Measurements from ENCODE around the gene KRTAP10-10. TPM values are rescaled to one million over a fixed set of nuclear protein-coding genes. Genes with fewer than 3 reads are reported as not detected.
A peak's percentile ranks its signal among the peaks of the same experiment; 100 is the strongest.
"Not testable (repeated sequence)": the region's sequence is repeated elsewhere in the genome, so short reads cannot be mapped to it uniquely, and the experiment has no call there.

Gene KRTAP10-10
- total and polyA plus RNA-seq, 5 donors from 2014 or later: not detected

DNA sequence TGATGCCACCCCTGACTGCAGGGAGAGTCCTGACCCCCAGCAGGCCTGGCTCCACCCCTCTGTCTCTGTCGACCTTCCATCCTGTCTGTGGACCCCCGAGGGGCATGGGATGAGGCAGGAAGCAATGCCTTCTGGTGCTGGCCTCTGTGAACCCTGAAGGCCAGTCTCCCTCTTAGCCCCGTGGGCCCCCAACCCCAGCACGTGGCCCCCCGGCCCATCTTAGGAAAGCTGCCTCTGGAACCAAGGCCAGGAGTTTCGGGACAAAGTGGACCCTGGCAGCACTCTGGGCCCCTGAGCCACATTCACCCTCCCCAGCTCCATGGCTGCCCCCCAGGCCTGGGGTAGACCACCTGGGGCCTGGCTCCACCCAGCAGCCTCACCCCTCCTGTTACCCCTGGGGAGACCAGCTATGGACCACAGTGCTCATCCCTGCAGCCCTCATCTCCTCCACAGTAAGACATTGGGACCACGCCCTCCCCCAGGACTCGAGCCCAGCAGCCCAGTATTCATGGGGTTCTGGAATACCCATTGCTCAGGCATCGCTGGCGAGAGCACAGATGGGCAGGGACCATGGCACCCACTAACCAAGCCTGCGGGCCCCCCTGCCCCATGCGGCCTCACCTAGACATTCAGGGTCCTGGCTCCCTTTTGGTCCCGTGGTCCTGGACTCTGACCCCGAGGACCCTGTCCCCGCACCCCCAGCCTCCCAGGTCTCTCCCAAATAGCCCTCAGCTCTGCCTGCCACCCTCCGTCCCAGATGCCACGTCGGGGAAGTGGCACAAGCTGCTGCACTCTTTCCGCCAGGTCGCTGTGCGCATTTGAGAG lies 1.6 kb downstream of the KRTAP10-10 start:
- not testable (repeated sequence) for H3K4me1 ChIP-seq (ENCODE audit: control insufficient read depth, insufficient read depth, low read length, poor library complexity, severe bottlenecking); H3K27ac ChIP-seq (ENCODE audit: insufficient read depth, low read length, poor library complexity, severe bottlenecking); H3K36me3 Mint-ChIP-seq; DNase-seq; H3K4me1 Mint-ChIP-seq; H3K4me3 ChIP-seq (ENCODE audit: low read depth, low read length); H3K4me3 Mint-ChIP-seq; H3K36me3 ChIP-seq (ENCODE audit: control insufficient read depth, insufficient read depth, low read length); H3K27me3 ChIP-seq (ENCODE audit: control insufficient read depth, insufficient read depth, low read length); ATAC-seq (ENCODE audit: low read depth in 2 of 2); H3K27ac Mint-ChIP-seq
- peaks cover 2 to 11% of the 10 kb centered on the region in 2 experiments for H3K9me3 ChIP-seq (ENCODE audit: control insufficient read depth in 2 of 2, low read length in 2 of 2)
- H3K27me3 Mint-ChIP-seq: peaks cover 10% of the 10 kb centered on the region
- H3K9me3 Mint-ChIP-seq: peaks cover under 1 to 24% (median 14%) of the 10 kb centered on the region in 7 donors

DNA sequence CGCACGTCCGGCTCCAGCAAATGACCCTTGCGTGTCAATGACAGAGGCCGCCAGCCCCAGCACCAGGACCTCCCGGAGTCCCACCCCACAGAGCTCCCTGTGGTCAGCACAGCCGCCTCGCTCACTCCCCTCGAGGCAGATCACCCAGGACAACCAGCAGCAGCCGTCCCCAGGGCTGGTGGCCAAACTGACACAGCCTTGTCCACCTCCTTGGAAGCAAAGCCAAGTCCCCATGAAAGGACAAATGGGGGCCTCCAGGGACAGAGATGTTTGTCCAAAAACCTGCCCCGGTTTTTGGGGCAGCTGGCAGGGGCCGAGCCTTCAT lies 2.1 kb downstream of the KRTAP10-10 start:
- no peaks in the 10 kb centered on the region for H3K36me3 Mint-ChIP-seq
- H3K4me1 ChIP-seq (ENCODE audit: control insufficient read depth, insufficient read depth, low read length, poor library complexity, severe bottlenecking): no peaks in the 10 kb centered on the region
- ATAC-seq (ENCODE audit: low read depth in 2 of 2) (no peak), DNase-seq (no peak)
- peaks cover 6% of the 10 kb centered on the region for H3K27me3 ChIP-seq (ENCODE audit: control insufficient read depth, insufficient read depth, low read length)
- H3K4me3 ChIP-seq (ENCODE audit: low read depth, low read length): no peak overlapping the region
- no peaks in the 10 kb centered on the region for H3K36me3 ChIP-seq (ENCODE audit: control insufficient read depth, insufficient read depth, low read length)
- H3K9me3 Mint-ChIP-seq: peaks cover 0 to 29% (median 15%) of the 10 kb centered on the region in 7 donors
- H3K27me3 Mint-ChIP-seq: peaks cover 5% of the 10 kb centered on the region
- H3K4me3 Mint-ChIP-seq: no peak overlapping the region
- no peak overlapping the region for H3K27ac Mint-ChIP-seq
- H3K9me3 ChIP-seq (ENCODE audit: control insufficient read depth in 2 of 2, low read length in 2 of 2): peaks cover 8 to 17% of the 10 kb centered on the region in 2 experiments
- no peak overlapping the region for H3K27ac ChIP-seq (ENCODE audit: insufficient read depth, low read length, poor library complexity, severe bottlenecking)
- no peaks in the 10 kb centered on the region for H3K4me1 Mint-ChIP-seq

DNA sequence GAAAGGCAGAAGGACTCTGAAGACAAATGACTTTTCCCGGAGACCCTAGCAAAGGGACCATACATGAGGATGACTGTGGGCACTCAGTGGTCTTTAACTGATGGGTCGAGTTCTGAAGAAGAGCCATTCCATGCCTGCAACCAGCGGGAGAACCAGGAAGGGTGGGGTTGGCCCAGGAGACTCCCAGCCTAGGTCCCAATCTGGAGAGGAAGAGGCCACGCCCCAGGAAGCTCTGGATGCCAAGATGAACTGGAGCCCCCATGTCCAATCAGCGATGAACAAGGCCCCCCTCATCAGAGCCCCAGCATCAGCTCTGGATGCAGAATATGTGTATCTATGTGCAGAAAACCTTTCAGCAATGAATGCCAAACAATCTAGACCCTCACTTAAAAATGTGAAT lies 3.6 kb downstream of the KRTAP10-10 start:
- no peaks in the 10 kb centered on the region for H3K36me3 ChIP-seq (ENCODE audit: control insufficient read depth, insufficient read depth, low read length)
- no peak overlapping the region for H3K4me3 ChIP-seq (ENCODE audit: low read depth, low read length)
- peaks cover 20 to 27% of the 10 kb centered on the region in 2 experiments for H3K9me3 ChIP-seq (ENCODE audit: control insufficient read depth in 2 of 2, low read length in 2 of 2)
- peaks cover 4% of the 10 kb centered on the region for H3K27me3 ChIP-seq (ENCODE audit: control insufficient read depth, insufficient read depth, low read length)
- Mint-ChIP-seq H3K4me3 (no peak overlapping the region), H3K27me3 (no peaks in the 10 kb centered on the region), H3K4me1 (no peaks in the 10 kb centered on the region), H3K36me3 (no peaks in the 10 kb centered on the region), H3K27ac (no peak overlapping the region), H3K9me3 (peaks cover 4 to 37% (median 17%) of the 10 kb centered on the region in 7 donors)
- DNase-seq: no peak
- ATAC-seq (ENCODE audit: low read depth in 2 of 2): no peak
- no peaks in the 10 kb centered on the region for H3K4me1 ChIP-seq (ENCODE audit: control insufficient read depth, insufficient read depth, low read length, poor library complexity, severe bottlenecking)
- H3K27ac ChIP-seq (ENCODE audit: insufficient read depth, low read length, poor library complexity, severe bottlenecking): no peak overlapping the region

DNA sequence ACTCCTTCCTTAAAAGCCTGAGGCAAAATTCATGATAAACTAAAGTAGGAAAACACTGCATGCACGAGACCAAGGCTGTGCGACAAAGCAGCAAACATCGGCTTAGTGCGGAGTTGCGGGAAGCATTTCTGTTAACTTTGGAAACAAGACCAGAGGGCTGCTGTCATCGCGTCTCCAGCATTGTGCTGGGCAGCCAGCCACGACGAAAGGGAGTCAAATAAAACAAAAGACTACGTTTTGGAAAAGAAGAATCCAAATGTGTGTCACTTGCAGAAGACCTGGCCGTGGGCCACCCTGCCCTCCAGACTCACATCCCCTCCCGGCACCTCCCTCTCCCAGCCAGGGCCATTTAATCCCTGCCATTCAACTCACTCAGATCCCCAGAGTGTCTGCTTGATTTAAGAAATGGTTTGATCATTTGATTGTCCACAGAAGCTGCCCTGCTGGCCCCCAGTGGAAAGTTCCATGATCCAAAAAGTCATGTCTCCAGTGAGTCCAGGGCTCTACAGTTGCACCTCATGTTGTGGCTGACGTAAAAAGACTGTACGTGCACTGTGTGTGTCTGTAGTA lies 6.7 kb downstream of the KRTAP10-10 start:
- Mint-ChIP-seq H3K4me3 (no peak overlapping the region), H3K4me1 (no peaks in the 10 kb centered on the region)

DNA sequence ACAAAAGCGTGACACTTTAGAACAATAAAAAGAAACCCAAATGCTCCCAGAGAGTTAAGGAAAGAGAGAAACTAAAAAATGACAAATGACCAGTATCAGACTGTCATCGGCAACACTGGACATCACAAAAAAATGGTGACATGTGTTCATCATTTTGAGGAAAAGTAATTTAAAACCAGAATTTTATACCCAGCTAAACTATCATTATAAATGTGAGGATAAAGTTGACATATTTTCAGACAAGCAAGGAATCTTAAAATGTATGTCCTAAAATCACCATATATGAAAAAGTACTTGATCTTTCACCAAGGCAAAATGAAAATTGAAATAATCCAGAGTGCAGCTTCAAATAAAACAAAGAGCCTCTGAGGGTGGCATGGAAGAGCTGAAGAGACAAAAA lies 7.7 kb downstream of the KRTAP10-10 start:
- Histone ChIP-seq H3K4me1 (ENCODE audit: control insufficient read depth, insufficient read depth, low read length, poor library complexity, severe bottlenecking) (no peaks in the 10 kb centered on the region), H3K27ac (ENCODE audit: insufficient read depth, low read length, poor library complexity, severe bottlenecking) (no peak overlapping the region), H3K36me3 (ENCODE audit: control insufficient read depth, insufficient read depth, low read length) (no peaks in the 10 kb centered on the region), H3K4me3 (ENCODE audit: low read depth, low read length) (no peak overlapping the region), H3K9me3 (ENCODE audit: control insufficient read depth in 2 of 2, low read length in 2 of 2) (peaks cover 20 to 27% of the 10 kb centered on the region in 2 experiments), H3K27me3 (ENCODE audit: control insufficient read depth, insufficient read depth, low read length) (peaks cover 4% of the 10 kb centered on the region)
- Mint-ChIP-seq H3K9me3 (peaks cover 4 to 37% (median 17%) of the 10 kb centered on the region in 7 donors), H3K27ac (no peak overlapping the region), H3K4me3 (peak overlapping the region in 1 of 4 donors; percentile 68), H3K4me1 (no peaks in the 10 kb centered on the region), H3K27me3 (no peaks in the 10 kb centered on the region), H3K36me3 (no peaks in the 10 kb centered on the region)
- no peak for DNase-seq
- ATAC-seq (ENCODE audit: low read depth in 2 of 2): no peak

More for the DNA sequence above, 6.7 kb downstream of the KRTAP10-10 start:
- Histone ChIP-seq H3K9me3 (ENCODE audit: control insufficient read depth in 2 of 2, low read length in 2 of 2) (peaks cover 20 to 27% of the 10 kb centered on the region in 2 experiments), H3K36me3 (ENCODE audit: control insufficient read depth, insufficient read depth, low read length) (no peaks in the 10 kb centered on the region), H3K27ac (ENCODE audit: insufficient read depth, low read length, poor library complexity, severe bottlenecking) (no peak overlapping the region), H3K27me3 (ENCODE audit: control insufficient read depth, insufficient read depth, low read length) (peaks cover 4% of the 10 kb centered on the region), H3K4me3 (ENCODE audit: low read depth, low read length) (no peak overlapping the region), H3K4me1 (ENCODE audit: control insufficient read depth, insufficient read depth, low read length, poor library complexity, severe bottlenecking) (no peaks in the 10 kb centered on the region)
- H3K27ac Mint-ChIP-seq: peak overlapping the region in 1 of 3 donors; percentile 45
- H3K9me3 Mint-ChIP-seq: peaks cover 4 to 37% (median 17%) of the 10 kb centered on the region in 7 donors
- ATAC-seq (ENCODE audit: low read depth in 2 of 2): no peak
- no peaks in the 10 kb centered on the region for H3K36me3 Mint-ChIP-seq
- no peaks in the 10 kb centered on the region for H3K27me3 Mint-ChIP-seq
- DNase-seq: no peak

DNA sequence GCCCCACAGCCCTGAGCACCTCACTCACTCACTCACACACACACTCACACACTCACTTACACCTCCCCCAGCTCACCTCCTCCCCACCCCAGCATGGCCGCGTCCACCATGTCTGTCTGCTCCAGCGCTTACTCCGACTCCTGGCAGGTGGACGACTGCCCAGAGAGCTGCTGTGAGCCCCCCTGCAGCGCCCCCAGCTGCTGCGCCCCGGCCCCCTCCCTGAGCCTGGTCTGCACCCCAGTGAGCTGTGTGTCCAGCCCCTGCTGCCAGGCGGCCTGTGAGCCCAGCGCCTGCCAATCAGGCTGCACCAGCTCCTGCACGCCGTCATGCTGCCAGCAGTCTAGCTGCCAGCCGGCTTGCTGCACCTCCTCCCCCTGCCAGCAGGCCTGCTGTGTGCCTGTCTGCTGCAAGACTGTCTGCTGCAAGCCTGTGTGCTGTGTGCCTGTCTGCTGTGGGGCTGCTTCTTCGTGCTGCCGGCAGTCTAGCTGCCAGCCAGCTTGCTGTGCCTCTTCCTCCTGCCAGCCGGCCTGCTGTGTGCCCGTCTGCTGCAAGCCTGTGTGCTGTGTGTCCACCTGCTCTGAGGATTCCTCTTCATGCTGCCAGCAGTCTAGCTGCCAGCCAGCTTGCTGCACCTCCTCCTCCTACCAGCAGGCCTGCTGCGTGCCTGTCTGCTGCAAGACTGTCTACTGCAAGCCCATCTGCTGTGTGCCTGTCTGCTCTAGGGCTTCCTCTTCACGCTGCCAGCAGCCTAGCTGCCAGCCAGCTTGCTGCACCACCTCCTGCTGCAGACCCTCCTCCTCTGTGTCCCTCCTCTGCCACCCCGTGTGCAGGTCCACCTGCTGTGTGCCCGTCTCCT lies 9.4 kb downstream of the KRTAP10-10 start, which contains the start of gene KRTAP10-11:
KRTAP10-11 (plus strand) TSS at position 49 of the 856 bp plus-strand sequence; CDS start at position 94, 45 bp downstream.
- H3K27me3 Mint-ChIP-seq, H3K36me3 Mint-ChIP-seq: not testable (repeated sequence)
- peak within 1 kb of the TSS in 1 of 3 donors; percentile 38 for H3K27ac Mint-ChIP-seq

DNA sequence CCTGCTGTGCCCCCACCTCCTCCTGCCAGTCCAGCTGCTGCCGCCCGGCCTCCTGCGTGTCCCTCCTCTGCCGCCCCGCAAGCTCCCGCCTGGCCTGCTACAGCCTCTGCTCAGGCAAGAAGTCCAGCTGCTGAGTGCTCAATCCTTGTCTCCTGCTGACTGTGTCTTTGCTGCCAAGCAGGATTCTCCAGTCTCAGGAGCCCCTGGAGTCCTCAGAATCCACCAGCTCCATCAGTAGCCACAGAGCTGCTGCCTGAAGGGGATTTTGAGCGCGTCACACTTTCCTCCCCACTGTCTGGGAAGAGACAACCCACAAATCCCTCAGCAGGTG lies 10.0 kb downstream of the KRTAP10-10 start:
- DNase-seq: no peak
- Histone ChIP-seq H3K4me3 (ENCODE audit: low read depth, low read length) (no peak overlapping the region), H3K4me1 (ENCODE audit: control insufficient read depth, insufficient read depth, low read length, poor library complexity, severe bottlenecking) (no peaks in the 10 kb centered on the region), H3K36me3 (ENCODE audit: control insufficient read depth, insufficient read depth, low read length) (no peaks in the 10 kb centered on the region), H3K9me3 (ENCODE audit: control insufficient read depth in 2 of 2, low read length in 2 of 2) (peaks cover 19 to 20% of the 10 kb centered on the region in 2 experiments), H3K27ac (ENCODE audit: insufficient read depth, low read length, poor library complexity, severe bottlenecking) (no peak overlapping the region), H3K27me3 (ENCODE audit: control insufficient read depth, insufficient read depth, low read length) (no peaks in the 10 kb centered on the region)
- H3K4me3 Mint-ChIP-seq: no peak overlapping the region
- H3K9me3 Mint-ChIP-seq: peaks cover 4 to 27% (median 9%) of the 10 kb centered on the region in 7 donors
- H3K27ac Mint-ChIP-seq: peak overlapping the region in 1 of 3 donors; percentile 38
- no peaks in the 10 kb centered on the region for H3K27me3 Mint-ChIP-seq
- ATAC-seq (ENCODE audit: low read depth in 2 of 2): no peak
- H3K4me1 Mint-ChIP-seq: no peaks in the 10 kb centered on the region
- H3K36me3 Mint-ChIP-seq: no peaks in the 10 kb centered on the region

More for the DNA sequence above, 9.4 kb downstream of the KRTAP10-10 start, which contains the start of gene KRTAP10-11:
- ATAC-seq (ENCODE audit: low read depth in 2 of 2); H3K4me1 Mint-ChIP-seq; H3K4me1 ChIP-seq (ENCODE audit: control insufficient read depth, insufficient read depth, low read length, poor library complexity, severe bottlenecking); DNase-seq; H3K27ac ChIP-seq (ENCODE audit: insufficient read depth, low read length, poor library complexity, severe bottlenecking); H3K27me3 ChIP-seq (ENCODE audit: control insufficient read depth, insufficient read depth, low read length); H3K4me3 ChIP-seq (ENCODE audit: low read depth, low read length); H3K4me3 Mint-ChIP-seq; H3K36me3 ChIP-seq (ENCODE audit: control insufficient read depth, insufficient read depth, low read length): not testable (repeated sequence)
- H3K9me3 Mint-ChIP-seq: peaks cover 4 to 30% (median 11%) of the 10 kb centered on the region in 7 donors
- peaks cover 19 to 20% of the 10 kb centered on the region in 2 experiments for H3K9me3 ChIP-seq (ENCODE audit: control insufficient read depth in 2 of 2, low read length in 2 of 2)

Data from CD4-positive, CD25-positive, alpha-beta regulatory T cell (primary cell).